RWPE2 (cell line): ENCODE data around the gene GPC5.

Experiments
- ATAC-seq: fragments of 200-7000 bp; cut with Tn5 transposase; 3 replicates; pipeline ENCODE4 v1.9.1; 2021; ENCODE audit warnings: low read depth
- DNase-seq: peaks from one replicate; pipeline ENCODE4 v3.0.0-alpha.2; 2020; ENCODE audit warnings: low spot score
- H3K27ac ChIP-seq: fragments of 450-650 bp; 2 replicates; pipeline ENCODE4 v1.5.1; 2017; ENCODE audit warnings: mild to moderate bottlenecking; ENCODE audit not compliant: poor library complexity, severe bottlenecking
- H3K27me3 ChIP-seq: fragments of 250-450 bp; sonication (Bioruptor Pico); 2 replicates; pipeline ENCODE4 v1.5.1; 2021; ENCODE audit warnings: mild to moderate bottlenecking, moderate library complexity; ENCODE audit not compliant: insufficient read depth, poor library complexity, severe bottlenecking
- H3K36me3 ChIP-seq: fragments of 250-450 bp; sonication (Bioruptor Pico); 2 replicates; pipeline ENCODE4 v1.5.1; 2020; ENCODE audit warnings: low read depth, mild to moderate bottlenecking, moderate library complexity
- H3K4me1 ChIP-seq: fragments of 250-450 bp; sonication (Bioruptor Pico); 2 replicates; pipeline ENCODE4 v1.5.1; 2021; ENCODE audit warnings: mild to moderate bottlenecking, moderate library complexity; ENCODE audit not compliant: insufficient read depth, poor library complexity, severe bottlenecking
- H3K4me3 ChIP-seq: fragments of 250-450 bp; sonication (Bioruptor Pico); 2 replicates; pipeline ENCODE4 v1.5.1; 2021; ENCODE audit warnings: mild to moderate bottlenecking, moderate library complexity; ENCODE audit not compliant: severe bottlenecking
- H3K9me3 ChIP-seq: fragments of 250-450 bp; sonication (Bioruptor Pico); 2 replicates; pipeline ENCODE4 v1.5.1; 2021; ENCODE audit warnings: mild to moderate bottlenecking, moderate library complexity; ENCODE audit not compliant: severe bottlenecking
- CTCF ChIP-seq: fragments of 450-650 bp; IDR thresholded peaks from one replicate; pipeline ENCODE4 v1.5.1; 2017; ENCODE audit warnings: mild to moderate bottlenecking, moderate library complexity; ENCODE audit not compliant: poor library complexity, severe bottlenecking

Gene GPC5

GRCh38 chr13:92843549-92843948 is 1445.1 kb downstream of the GPC5 start:
- Histone ChIP-seq H3K27ac (peak overlapping the region; percentile 38), H3K36me3 (no peaks in the 10 kb centered on the region), H3K27me3 (no peaks in the 10 kb centered on the region), H3K4me1 (peaks cover 26% of the 10 kb centered on the region), H3K9me3 (peaks cover 4% of the 10 kb centered on the region), H3K4me3 (no peak overlapping the region)
- TF ChIP-seq CTCF = no peak
- peak; percentile 63 for ATAC-seq
- no peak for DNase-seq

- Histone ChIP-seq H3K27me3 (no peaks in the 10 kb centered on the region), H3K4me3 (no peak overlapping the region), H3K4me1 (no peaks in the 10 kb centered on the region), H3K27ac (no peak overlapping the region), H3K36me3 (no peaks in the 10 kb centered on the region), H3K9me3 (no peaks in the 10 kb centered on the region)
- no peak for TF ChIP-seq CTCF
- ATAC-seq (no peak), DNase-seq (no peak)
Observed at GRCh38 chr13:92849381-92849780, 1451.0 kb downstream of the GPC5 start.

- Histone ChIP-seq H3K27me3 (peaks cover 6% of the 10 kb centered on the region), H3K9me3 (no peaks in the 10 kb centered on the region), H3K27ac (no peak overlapping the region), H3K4me3 (no peak overlapping the region), H3K36me3 (no peaks in the 10 kb centered on the region), H3K4me1 (no peaks in the 10 kb centered on the region)
- ATAC-seq (no peak), DNase-seq (no peak)
- TF ChIP-seq CTCF = no peak
Observed at GRCh38 chr13:92864584-92865284, 1466.3 kb downstream of the GPC5 start.

GRCh38 chr13:92873029-92873428 is 1474.6 kb downstream of the GPC5 start:
- Histone ChIP-seq H3K27ac (no peak overlapping the region), H3K4me1 (no peaks in the 10 kb centered on the region), H3K27me3 (peaks cover 3% of the 10 kb centered on the region), H3K36me3 (no peaks in the 10 kb centered on the region), H3K9me3 (no peaks in the 10 kb centered on the region), H3K4me3 (no peak overlapping the region)
- ATAC-seq = no peak
- DNase-seq = no peak
- no peak for TF ChIP-seq CTCF

- peaks cover 5% of the 10 kb centered on the region for H3K27me3 ChIP-seq
- no peak for TF ChIP-seq CTCF
- H3K9me3 ChIP-seq = no peaks in the 10 kb centered on the region
- ATAC-seq = no peak
- no peak overlapping the region for H3K27ac ChIP-seq
- no peaks in the 10 kb centered on the region for H3K36me3 ChIP-seq
- H3K4me3 ChIP-seq = no peak overlapping the region
- DNase-seq = no peak
- no peaks in the 10 kb centered on the region for H3K4me1 ChIP-seq
Observed at GRCh38 chr13:92886535-92887077, 1488.2 kb downstream of the GPC5 start.
